Hematopoietic multipotent progenitor cell treated with erythropoietin and hydrocortisone succinate and interleukin-3 and kit ligand, for 15 days (in vitro differentiated cells): ENCODE results near the gene MEF2C.

Source experiments
- DNase-seq: peaks from one replicate; pipeline ENCODE4 v3.0.0-alpha.2; 2015; ENCODE audit warnings: low spot score

MEF2C gene

DNA sequence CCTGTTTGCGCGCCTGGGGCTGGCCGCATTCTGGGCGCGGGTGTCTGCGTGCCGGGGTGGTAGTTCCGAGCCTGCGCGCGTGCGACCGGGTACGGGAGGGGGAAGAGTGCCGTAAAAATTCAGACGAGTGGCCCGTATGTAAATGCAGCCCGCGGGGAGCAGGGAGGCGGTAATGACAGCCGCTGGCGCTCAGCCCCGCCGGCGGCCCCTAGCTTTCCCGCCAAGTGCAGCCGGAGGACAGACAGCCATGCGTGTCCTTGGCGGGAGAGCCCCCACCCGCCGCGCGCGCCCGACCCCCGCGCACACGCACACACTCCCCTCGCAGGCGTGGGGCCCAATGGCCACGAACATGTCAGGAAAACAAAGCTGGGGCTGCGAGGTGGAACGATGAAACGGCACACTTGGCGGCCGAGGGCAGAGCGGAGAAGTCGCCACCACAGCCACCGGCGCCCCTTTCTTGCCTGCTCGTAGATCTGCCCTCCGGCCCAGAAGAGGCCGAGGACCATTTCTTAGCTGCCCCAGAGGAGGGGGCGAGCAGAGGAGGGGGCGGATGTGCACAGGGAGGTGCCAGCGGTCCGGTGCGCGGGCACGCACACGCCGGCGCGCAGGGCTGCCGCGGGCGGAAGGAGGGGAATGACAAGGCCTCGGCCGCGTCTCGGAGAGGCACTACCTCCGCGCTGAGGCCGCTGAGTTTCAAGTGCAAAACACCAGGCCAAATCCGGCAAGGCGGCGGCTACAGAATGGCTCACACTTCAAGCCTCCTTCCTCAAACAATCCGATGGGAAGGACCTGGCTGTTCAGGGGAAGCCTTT lies 208.4 kb downstream of the MEF2C start:
- no peak for DNase-seq

DNA sequence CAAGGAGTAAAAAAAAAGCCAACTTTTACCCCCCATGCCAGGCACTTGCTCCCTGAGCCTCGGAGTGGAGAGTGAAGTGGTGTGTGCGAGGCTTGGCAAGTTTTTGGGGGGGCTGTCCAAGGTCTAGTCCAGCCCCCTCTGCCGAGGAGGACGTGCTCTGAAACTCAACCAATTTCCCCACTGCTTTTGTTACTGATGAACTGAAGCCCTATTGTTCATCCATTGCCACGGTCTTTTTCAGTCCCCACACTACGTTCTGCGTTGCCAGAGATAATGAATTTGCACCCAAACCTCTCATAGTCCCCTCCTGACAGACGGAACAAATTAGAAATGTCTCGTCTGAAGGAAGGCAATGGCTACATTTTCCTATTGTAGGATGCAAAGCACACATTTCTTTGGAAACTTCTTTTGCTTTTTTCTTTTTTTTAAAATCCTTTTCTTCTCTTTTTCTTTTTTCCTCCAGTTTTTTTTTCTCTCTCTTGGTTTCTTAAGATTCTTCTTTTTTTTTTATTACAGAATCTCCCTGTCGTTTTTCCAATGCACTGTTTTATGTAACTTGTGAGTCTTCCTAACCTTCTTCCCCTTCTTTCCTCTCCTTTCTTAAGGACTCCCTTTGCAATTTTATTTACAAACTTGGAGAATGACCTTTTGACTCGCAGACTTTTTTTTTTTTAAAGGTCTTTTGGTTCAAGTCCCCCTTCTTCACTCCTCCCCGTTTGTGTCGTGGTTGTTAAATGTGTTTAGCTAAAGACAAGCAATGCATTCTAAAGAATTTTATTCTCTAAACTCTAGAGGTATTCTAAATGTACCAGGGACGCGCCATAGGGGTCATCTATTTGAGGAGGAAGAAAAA lies 209.5 kb downstream of the MEF2C start:
- no peak for DNase-seq

DNA sequence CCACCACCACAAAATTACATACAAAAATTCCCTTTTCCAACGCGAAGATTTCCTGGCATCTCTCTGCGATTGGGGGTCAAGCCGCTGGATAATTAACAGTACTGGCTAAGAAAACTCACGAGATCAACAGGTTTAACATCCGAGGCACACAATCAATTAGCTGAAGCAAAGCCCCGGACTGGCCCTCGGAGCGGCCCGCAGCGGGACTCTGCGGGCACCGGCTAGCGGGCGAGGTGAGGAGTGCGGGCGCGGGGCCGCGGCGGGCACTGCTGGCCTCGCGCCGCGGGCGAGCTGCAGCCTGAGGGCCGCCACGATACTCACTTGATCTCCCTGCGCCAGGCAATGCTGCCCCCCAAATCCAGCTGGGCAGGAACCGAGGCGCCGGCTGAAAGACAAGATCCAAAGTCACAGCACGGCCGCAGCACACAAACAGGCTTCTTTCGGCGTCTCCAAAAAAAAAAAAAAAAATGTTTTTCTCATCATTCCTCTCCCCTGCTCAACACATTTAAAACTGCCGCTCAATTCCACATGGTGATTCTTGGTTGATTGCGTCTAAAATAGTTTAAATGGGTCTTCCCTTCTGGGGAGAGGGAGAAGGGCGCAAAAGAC lies 210.2 kb downstream of the MEF2C start:
- no peak for DNase-seq

DNA sequence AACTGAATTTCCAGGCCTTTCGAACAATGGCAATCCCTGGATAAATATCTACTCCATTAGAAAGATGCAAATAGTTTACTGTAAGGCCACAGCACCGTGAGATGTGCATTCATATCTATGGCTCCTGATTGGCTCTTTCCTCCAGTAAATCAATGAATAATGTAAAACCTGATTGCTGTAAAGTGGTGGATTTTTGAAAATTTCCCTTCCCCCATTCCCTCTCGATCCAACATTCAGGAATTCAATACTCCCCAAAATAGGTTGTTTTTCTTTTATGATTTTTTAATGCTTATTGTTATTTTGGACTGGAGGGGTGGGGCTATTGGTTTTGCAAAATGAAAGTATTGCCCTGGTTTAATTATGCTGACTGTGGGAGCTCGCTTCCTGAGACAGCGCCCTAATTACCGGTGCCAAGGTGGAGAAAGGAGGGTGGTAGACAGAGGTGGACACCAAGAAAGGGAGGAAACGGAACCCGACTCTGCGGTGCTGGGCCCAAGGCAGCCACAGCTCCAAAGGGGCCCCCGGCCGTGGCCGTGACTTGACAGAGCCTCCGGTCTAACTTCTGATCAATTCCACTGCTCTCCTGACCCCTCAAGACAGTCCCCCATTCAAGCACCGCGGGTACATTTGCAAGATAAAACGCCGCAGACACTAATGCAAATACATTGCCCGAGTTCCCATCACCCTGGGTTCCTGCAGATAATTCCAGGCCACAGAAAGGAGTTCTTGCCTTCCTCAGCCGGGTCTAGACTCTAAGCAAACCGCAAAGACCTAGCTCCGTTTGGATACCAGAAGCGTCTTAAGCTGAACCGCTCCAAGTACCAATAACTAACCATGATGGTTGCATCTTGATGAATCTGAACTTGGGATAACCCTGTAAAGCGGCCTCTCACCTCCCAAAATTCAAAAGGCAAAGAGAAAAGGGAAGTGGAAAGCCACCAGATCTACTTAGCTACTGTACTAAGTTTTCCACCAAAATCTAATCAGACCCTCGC lies 211.2 kb downstream of the MEF2C start:
- DNase-seq, result no peak

DNA sequence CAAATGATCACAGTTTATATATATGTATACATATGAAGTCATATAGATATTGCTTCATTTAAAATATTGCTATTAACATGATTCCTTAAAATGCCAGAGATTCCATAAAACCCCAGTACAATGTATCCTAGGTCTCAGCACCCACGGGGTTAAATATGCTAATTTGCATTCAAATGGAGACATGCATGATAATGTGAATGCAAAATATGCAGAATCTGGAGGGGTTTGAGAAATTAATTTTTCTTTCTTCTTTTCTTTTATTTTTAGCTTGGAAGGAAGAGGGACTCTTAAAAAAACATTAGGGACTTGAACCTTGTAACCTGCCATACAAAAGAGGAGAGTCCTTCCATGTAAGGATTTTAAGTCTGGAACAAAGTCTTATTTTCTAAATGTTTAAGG lies 211.9 kb downstream of the MEF2C start:
- DNase-seq, result no peak

- DNase-seq, result no peak
These were observed 212.5 kb downstream of the MEF2C start for GRCh38 chr5:88670461-88670860.

GRCh38 chr5:88669371-88670050 lies 213.5 kb downstream of the MEF2C start:
- no peak for DNase-seq

DNA sequence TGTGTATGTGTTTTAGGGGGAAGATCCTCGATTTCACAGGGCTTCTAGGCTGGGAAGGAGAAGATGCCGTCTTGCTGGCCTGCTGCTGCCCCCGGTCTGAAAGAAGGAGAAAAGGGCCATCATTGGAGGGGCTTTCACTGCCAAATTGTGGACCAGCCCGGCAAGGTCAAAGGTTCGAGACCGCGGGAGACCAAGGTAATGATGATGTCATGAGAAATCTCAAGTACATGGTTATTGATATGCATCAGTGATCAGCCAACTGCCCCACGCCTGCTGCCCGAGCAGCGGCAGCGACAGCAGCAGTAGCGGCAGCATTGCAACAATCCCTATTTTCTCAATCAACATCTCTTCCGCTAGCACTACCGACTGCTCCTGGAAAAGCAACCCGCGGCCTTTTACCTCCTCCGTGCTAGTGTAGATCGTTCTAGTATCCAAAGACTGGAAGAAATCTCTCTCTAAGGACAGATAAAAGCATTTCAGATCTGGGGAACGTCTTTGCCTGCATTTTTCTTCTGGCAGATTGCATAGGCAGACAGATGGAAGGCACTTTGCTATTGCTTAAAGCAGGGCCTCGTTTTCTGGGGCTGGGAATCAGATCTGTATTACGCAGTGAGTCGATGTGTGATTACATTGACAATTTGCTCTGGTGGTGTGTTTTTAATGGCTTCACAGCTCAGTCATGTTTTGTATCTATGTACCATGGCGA lies 215.3 kb downstream of the MEF2C start:
- no peak for DNase-seq
